ENCODE results near the gene ANO2. TPM values are rescaled to one million over a fixed set of nuclear protein-coding genes. Genes with fewer than 3 reads are reported as not detected.

ANO2 gene
- total RNA-seq, 1 donor from 2014 or later = 1.9 TPM

GRCh38 chr12:5534426-5535199 is 410.4 kb downstream of the ANO2 start:
- Mint-ChIP-seq H3K4me1 (no peaks in the 10 kb centered on the region), H3K4me3 (no peak overlapping the region), H3K27me3 (ENCODE audit: low read depth) (peaks cover 9% of the 10 kb centered on the region), H3K9me3 (peaks cover 5% of the 10 kb centered on the region), H3K27ac (ENCODE audit: unreplicated experiment) (no peak overlapping the region), H3K36me3 (ENCODE audit: low read depth) (no peaks in the 10 kb centered on the region)
- DNase-seq (ENCODE audit: low read depth, low spot score) = no peak
- TF ChIP-seq CTCF (conservative IDR thresholded peaks at IDR 0.05) = no peak

GRCh38 chr12:5533368-5533767 is 411.7 kb downstream of the ANO2 start:
- no peak for TF ChIP-seq CTCF (conservative IDR thresholded peaks at IDR 0.05)
- no peaks in the 10 kb centered on the region for H3K36me3 Mint-ChIP-seq (ENCODE audit: low read depth)
- no peak for DNase-seq (ENCODE audit: low read depth, low spot score)
- H3K9me3 Mint-ChIP-seq = peaks cover 5% of the 10 kb centered on the region
- no peak overlapping the region for H3K4me3 Mint-ChIP-seq
- H3K4me1 Mint-ChIP-seq = no peaks in the 10 kb centered on the region
- no peak overlapping the region for H3K27ac Mint-ChIP-seq (ENCODE audit: unreplicated experiment)
- H3K27me3 Mint-ChIP-seq (ENCODE audit: low read depth) = peaks cover 3% of the 10 kb centered on the region

GRCh38 chr12:5525783-5526367 is 419.2 kb downstream of the ANO2 start:
- Mint-ChIP-seq H3K27me3 (ENCODE audit: low read depth) (no peaks in the 10 kb centered on the region), H3K4me1 (no peaks in the 10 kb centered on the region), H3K36me3 (ENCODE audit: low read depth) (no peaks in the 10 kb centered on the region), H3K27ac (ENCODE audit: unreplicated experiment) (no peak overlapping the region), H3K4me3 (no peak overlapping the region), H3K9me3 (no peaks in the 10 kb centered on the region)
- DNase-seq (ENCODE audit: low read depth, low spot score) = no peak
- TF ChIP-seq CTCF (conservative IDR thresholded peaks at IDR 0.05) = no peak

GRCh38 chr12:5524769-5525436 is 420.2 kb downstream of the ANO2 start:
- H3K36me3 Mint-ChIP-seq (ENCODE audit: low read depth) = no peaks in the 10 kb centered on the region

More at GRCh38 chr12:5524769-5525436, 420.2 kb downstream of the ANO2 start:
- Mint-ChIP-seq H3K9me3 (no peaks in the 10 kb centered on the region), H3K27me3 (ENCODE audit: low read depth) (no peaks in the 10 kb centered on the region), H3K4me1 (no peaks in the 10 kb centered on the region), H3K4me3 (no peak overlapping the region), H3K27ac (ENCODE audit: unreplicated experiment) (peak overlapping the region; percentile 12)
- no peak for DNase-seq (ENCODE audit: low read depth, low spot score)
- TF ChIP-seq CTCF (conservative IDR thresholded peaks at IDR 0.05) = no peak

Data from neural crest cell (in vitro differentiated cells).